ENCODE data around the gene ERG28. TPM values are rescaled to one million over a fixed set of nuclear protein-coding genes. Genes with fewer than 3 reads are reported as not detected.

ERG28 gene
- polyA plus RNA-seq, 1 experiment: 23.7 TPM

DNA sequence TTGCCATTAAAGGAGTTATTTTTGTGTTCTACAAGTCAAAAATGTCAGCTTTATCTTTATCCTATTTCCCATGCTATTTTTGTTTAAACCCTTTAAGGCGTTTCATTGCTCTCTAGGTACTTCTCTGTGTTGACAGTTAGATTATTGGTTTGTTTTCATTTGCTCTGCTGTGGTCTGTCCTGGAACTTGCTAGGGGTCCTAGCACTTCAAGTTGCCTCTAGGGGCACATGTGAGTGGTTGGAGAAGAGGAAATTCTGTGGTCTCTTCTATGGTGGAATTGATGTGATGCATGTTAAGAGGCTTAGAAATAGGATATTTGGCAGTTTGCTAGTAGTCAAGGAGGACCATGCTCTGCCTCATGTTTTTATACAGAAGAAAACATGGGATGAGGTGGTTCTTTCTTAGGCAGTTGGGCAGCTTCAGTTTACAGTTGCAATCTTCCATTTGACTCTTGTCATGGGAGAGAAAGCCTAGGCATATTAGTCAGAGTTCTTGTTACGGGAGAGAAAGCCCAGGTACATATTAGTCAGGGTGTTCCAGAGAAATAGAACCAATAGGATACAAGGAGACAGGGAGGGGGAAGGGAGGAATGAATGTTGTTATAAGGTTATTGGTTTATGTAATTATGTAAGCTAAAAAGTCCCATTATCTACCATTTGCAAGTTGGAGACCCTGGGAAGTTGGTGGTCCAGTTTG is 14.7 kb upstream of the ERG28 start:
- ChIA-PET POLR2A (no interaction called here), CTCF (interaction anchor here (1.5 kb wide), 1 partner anchor 33 kb away, joined by 7 read pairs; no protein-coding TSS in a partner anchor)
- H3K4me3 ChIP-seq (ENCODE audit: low read depth, low read length): no peak overlapping the region
- DNase-seq (ENCODE audit: low read depth): no peak
- no peaks in the 10 kb centered on the region for H3K36me3 ChIP-seq (ENCODE audit: control insufficient read depth, insufficient read depth, low read length)
- TF ChIP-seq, protein P1, sequence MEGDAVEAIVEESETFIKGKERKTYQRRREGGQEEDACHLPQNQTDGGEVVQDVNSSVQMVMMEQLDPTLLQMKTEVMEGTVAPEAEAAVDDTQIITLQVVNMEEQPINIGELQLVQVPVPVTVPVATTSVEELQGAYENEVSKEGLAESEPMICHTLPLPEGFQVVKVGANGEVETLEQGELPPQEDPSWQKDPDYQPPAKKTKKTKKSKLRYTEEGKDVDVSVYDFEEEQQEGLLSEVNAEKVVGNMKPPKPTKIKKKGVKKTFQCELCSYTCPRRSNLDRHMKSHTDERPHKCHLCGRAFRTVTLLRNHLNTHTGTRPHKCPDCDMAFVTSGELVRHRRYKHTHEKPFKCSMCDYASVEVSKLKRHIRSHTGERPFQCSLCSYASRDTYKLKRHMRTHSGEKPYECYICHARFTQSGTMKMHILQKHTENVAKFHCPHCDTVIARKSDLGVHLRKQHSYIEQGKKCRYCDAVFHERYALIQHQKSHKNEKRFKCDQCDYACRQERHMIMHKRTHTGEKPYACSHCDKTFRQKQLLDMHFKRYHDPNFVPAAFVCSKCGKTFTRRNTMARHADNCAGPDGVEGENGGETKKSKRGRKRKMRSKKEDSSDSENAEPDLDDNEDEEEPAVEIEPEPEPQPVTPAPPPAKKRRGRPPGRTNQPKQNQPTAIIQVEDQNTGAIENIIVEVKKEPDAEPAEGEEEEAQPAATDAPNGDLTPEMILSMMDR (IDR thresholded peaks at IDR 0.05; ENCODE audit: insufficient read depth, low read depth, low read length): no peak
- H3K27me3 ChIP-seq (ENCODE audit: control insufficient read depth, insufficient read depth, low read length): no peaks in the 10 kb centered on the region

DNA sequence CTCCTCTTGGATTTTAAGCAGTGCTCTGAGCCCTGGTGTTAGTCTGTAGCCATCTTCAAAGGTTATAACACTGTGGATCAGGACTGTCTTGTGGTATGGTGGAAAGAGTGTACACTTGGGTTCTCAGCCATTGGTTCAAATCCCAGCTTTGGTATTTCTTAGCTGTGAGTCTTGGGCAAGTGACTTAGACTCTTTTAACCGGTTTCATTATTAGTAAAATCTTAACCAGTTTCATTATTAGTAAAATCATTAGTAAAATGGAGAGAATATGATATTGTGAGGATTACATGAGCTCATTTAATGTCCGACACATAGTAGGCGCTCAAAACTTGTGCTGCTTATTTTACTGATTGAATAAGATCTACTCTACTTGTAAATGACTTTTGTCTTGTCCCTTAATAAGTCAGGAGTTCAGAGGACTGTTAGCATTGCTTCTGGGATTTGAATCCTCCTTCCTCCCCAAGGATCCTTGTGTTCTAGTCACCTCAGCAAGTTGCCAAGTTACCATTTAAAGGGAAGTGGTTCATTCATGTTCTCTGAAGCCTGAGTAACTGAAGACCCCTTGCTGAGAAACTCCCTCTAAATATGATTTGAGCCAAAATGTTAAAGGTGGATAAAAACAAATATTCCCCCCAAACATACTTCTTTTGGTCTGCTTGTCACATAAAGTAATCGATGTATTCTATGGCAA is 12.8 kb upstream of the ERG28 start:
- ChIA-PET POLR2A (no interaction called here), CTCF (interaction anchor here (1.1 to 2.5 kb wide), 2 partner anchors 10 to 19 kb away, joined by 6 to 9 read pairs; no protein-coding TSS in a partner anchor)
- no peaks in the 10 kb centered on the region for H3K27me3 ChIP-seq (ENCODE audit: control insufficient read depth, insufficient read depth, low read length)
- H3K36me3 ChIP-seq (ENCODE audit: control insufficient read depth, insufficient read depth, low read length): no peaks in the 10 kb centered on the region
- no peak for DNase-seq (ENCODE audit: low read depth)
- TF ChIP-seq, protein P1 (IDR thresholded peaks at IDR 0.05; ENCODE audit: insufficient read depth, low read depth, low read length): no peak
- H3K4me3 ChIP-seq (ENCODE audit: low read depth, low read length): no peak overlapping the region

DNA sequence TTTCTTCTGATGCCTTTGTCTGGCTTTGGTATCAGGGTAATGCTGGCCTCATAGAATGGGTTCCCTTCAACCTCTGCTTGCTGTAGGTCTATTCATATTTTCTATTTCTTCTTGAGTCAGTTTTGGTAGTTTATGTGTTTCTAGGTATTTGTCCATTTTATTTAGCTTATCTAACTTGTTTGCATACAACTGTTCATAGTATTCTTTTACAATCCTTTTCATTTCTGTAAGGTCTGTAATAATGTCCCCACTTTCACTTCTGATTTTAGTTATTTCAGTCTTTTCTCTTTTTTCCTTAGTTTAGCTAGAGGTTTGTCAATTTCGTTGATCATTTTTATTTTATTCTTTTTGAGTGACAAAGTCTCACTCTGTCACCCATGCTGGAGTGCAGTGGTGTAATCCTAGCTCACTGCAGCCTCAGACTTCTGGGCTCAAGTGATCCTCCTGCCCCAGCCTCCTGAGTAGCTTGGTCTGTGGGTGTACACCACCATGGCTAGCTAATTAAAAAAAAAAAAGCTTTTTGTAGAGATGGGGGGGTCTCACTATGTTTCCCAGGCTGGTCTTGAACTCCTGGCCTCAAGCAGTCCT is 12.0 kb upstream of the ERG28 start:
- POLR2A ChIA-PET: interaction anchor here (0.6 kb wide), 1 partner anchor 12 kb away, joined by 5 read pairs; the partner anchor contains the start of genes ERG28 and TTLL5
- Histone ChIP-seq H3K36me3 (ENCODE audit: control insufficient read depth, insufficient read depth, low read length) (no peaks in the 10 kb centered on the region), H3K4me3 (ENCODE audit: low read depth, low read length) (no peak overlapping the region), H3K27me3 (ENCODE audit: control insufficient read depth, insufficient read depth, low read length) (no peaks in the 10 kb centered on the region)
- TF ChIP-seq, protein P1 (IDR thresholded peaks at IDR 0.05; ENCODE audit: insufficient read depth, low read depth, low read length): no peak
- CTCF ChIA-PET: interaction anchor here (1.1 to 2.5 kb wide), 3 partner anchors 9 to 18 kb away, joined by 6 to 9 read pairs (median 6); no protein-coding TSS in a partner anchor
- no peak for DNase-seq (ENCODE audit: low read depth)

DNA sequence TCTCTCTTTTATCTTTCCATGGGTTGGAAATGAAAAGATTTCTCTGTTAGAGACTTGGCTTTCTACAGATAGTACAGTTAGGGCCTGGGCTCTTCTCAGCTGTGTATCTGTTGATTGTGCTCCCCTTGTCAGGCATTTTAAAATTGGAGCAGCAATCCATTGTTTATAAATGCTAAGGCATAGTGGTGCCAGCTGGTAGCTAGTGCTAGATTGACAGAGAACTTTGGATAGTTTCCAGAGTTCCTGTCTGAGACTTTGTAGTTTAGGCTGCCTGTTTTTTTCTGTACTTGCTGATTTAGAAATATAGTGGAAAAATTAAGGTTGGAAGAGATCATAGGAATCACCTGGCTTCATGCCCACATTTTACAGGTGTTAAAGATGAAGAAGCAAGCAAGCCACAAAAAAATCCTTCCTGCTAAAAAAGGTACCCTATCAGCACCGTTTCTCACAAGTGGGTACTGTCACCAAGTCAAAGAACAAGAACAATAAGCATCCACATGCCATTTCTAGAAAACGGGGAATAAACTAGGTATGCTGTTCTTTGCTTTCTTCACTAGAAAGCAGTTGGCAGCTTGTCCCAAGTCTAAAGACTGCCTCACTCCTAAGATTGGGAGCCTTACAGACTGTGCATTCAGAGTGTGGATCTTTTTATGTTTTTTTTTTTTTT is 6.6 kb upstream of the ERG28 start:
- Histone ChIP-seq H3K4me3 (ENCODE audit: low read depth, low read length) (no peak overlapping the region), H3K27me3 (ENCODE audit: control insufficient read depth, insufficient read depth, low read length) (no peaks in the 10 kb centered on the region), H3K36me3 (ENCODE audit: control insufficient read depth, insufficient read depth, low read length) (no peaks in the 10 kb centered on the region)
- TF ChIP-seq, protein P1 (IDR thresholded peaks at IDR 0.05; ENCODE audit: insufficient read depth, low read depth, low read length): no peak
- POLR2A ChIA-PET: no interaction called here
- no peak for DNase-seq (ENCODE audit: low read depth)
- CTCF ChIA-PET: interaction anchor here (0.8 kb wide), 1 partner anchor 11 kb away, joined by 3 read pairs; no protein-coding TSS in a partner anchor
